GM12878 (cell line): ENCODE data around the gene TBC1D5. TPM values are rescaled to one million over a fixed set of nuclear protein-coding genes. Genes with fewer than 3 reads are reported as not detected.
A peak's percentile ranks its signal among the peaks of the same experiment; 100 is the strongest.

Experiments used
- ATAC-seq: fragments of 200-7000 bp; cut with Tn5 transposase; 3 replicates; pipeline ENCODE4 v1.9.1; 2020; ENCODE audit warnings: mild to moderate bottlenecking, moderate library complexity
- BruUV-seq: library from RNA; stranded (reverse); fragments of 400-500 nt; replicated peaks from 2 replicates; lab custom pipeline; 2021; lab: Mats Ljungman, UMichigan
- CTCF ChIA-PET: fragments of 300-600 bp; sonication (Branson Sonifier 250); formaldehyde crosslinking; extraction: SDS; loops from one replicate; lab custom pipeline; 2021; ENCODE audit warnings: inconsistent platforms; lab: Yijun Ruan, JAX
- POLR2A ChIA-PET: fragments of 350-600 bp; formaldehyde crosslinking; extraction: SDS; loops from one replicate; lab custom pipeline; 2021; ENCODE audit warnings: inconsistent platforms; lab: Charles Lee
- RAD21 ChIA-PET: fragments of 300-600 bp; sonication (Branson Sonifier 250); formaldehyde crosslinking; loops from one replicate; lab custom pipeline; 2023; ENCODE audit warnings: antibody characterized with exemption; ENCODE audit not compliant: unreplicated experiment; lab: Charles Lee
- SMC1A ChIA-PET: fragments of 300-600 bp; sonication (Branson Sonifier 250); formaldehyde crosslinking; loops from one replicate; lab custom pipeline; 2023; ENCODE audit not compliant: unreplicated experiment, uncharacterized antibody; lab: Charles Lee
- DNase-seq: peaks from one replicate; pipeline ENCODE4 v3.0.0-alpha.2; 2011; ENCODE audit warnings: low read depth, low spot score
- FAIRE-seq: peaks from 3 replicates; lab custom pipeline; 2011; peaks lifted over from hg19 to GRCh38; lab: Jason Lieb, UNC
- H2AFZ ChIP-seq: 2 replicates; pipeline ENCODE4 v1.6.0; 2011; ENCODE audit warnings: low read depth, low read length, control low read depth; ENCODE audit not compliant: control insufficient read depth
- H3K27ac ChIP-seq: 2 replicates; pipeline ENCODE4 v1.5.1; 2011; ENCODE audit warnings: control low read depth; ENCODE audit not compliant: control insufficient read depth, insufficient read depth
- H3K27me3 ChIP-seq, 2 experiments: replicated peaks in 1 of 2; 2 replicates each; pipeline versions ENCODE4 v1.6.0 to v1.6.1; 2011; ENCODE audit warnings: low read length in 1 of 2; ENCODE audit not compliant: control insufficient read depth in 2 of 2, insufficient read depth in 2 of 2
- H3K36me3 ChIP-seq, 2 experiments: 2 replicates each; pipeline ENCODE4 v1.5.1; 2011; ENCODE audit warnings: low read length in 1 of 2; ENCODE audit not compliant: control insufficient read depth in 2 of 2, insufficient read depth in 2 of 2
- H3K4me1 ChIP-seq: 2 replicates; pipeline ENCODE4 v1.6.1; 2011; ENCODE audit warnings: mild to moderate bottlenecking, low read length, moderate library complexity, mixed read lengths; ENCODE audit not compliant: control insufficient read depth, insufficient read depth
- H3K4me2 ChIP-seq: 2 replicates; pipeline ENCODE4 v1.6.0; 2011; ENCODE audit warnings: control low read depth; ENCODE audit not compliant: control insufficient read depth, insufficient read depth
- H3K4me3 ChIP-seq: fragments of 200-600 bp; sonication (generic); 2 replicates; pipeline ENCODE4 v1.5.1; 2016
- H3K79me2 ChIP-seq: 2 replicates; pipeline ENCODE4 v1.6.0; 2011; ENCODE audit warnings: low read length; ENCODE audit not compliant: control insufficient read depth, insufficient read depth
- H3K9ac ChIP-seq: 2 replicates; pipeline ENCODE4 v1.8.0; 2011; ENCODE audit warnings: low read length, control low read depth, mixed read lengths; ENCODE audit not compliant: control insufficient read depth, insufficient read depth
- H3K9me3 ChIP-seq: replicated peaks from 3 replicates; pipeline ENCODE4 v1.5.1; 2011; ENCODE audit warnings: mild to moderate bottlenecking, low read length; ENCODE audit not compliant: control insufficient read depth, insufficient read depth
- H4K20me1 ChIP-seq: 2 replicates; pipeline ENCODE4 v1.6.0; 2011; ENCODE audit not compliant: control insufficient read depth, insufficient read depth
- ATF7 ChIP-seq: fragments of 450-650 bp; IDR thresholded peaks from 2 replicates; pipeline ENCODE4 v1.6.1; 2016; ENCODE audit warnings: low read depth, mild to moderate bottlenecking
- BRCA1 ChIP-seq: IDR thresholded peaks from 2 replicates; pipeline ENCODE4 v1.6.1; 2011; ENCODE audit warnings: low read depth, low read length, improper control_type of control experiment
- CEBPB ChIP-seq, 2 experiments: fragments of 150-350 bp in 1 of 2; IDR thresholded peaks; 2 replicates each; pipeline ENCODE4 v1.6.1; 2012 to 2014; ENCODE audit warnings: low read depth in 2 of 2, low read length in 2 of 2, borderline replicate concordance in 1 of 2, inconsistent platforms in 1 of 2
- IKZF2 ChIP-seq, 2 experiments: fragments of 450-650 bp; IDR thresholded peaks; 2 replicates each; pipeline ENCODE4 v1.6.1; 2017; ENCODE audit warnings: mild to moderate bottlenecking in 2 of 2, moderate library complexity in 2 of 2
- MXI1 ChIP-seq: fragments of 150-350 bp; IDR thresholded peaks from 2 replicates; pipeline ENCODE4 v1.6.1; 2011; ENCODE audit warnings: low read depth, mild to moderate bottlenecking, inconsistent platforms, low read length, improper control_type of control experiment
- NFIC ChIP-seq: IDR thresholded peaks from 2 replicates; pipeline ENCODE4 v1.6.1; 2012; ENCODE audit warnings: low read depth, mild to moderate bottlenecking, inconsistent platforms, low read length, moderate library complexity
- NR2F1 ChIP-seq: fragments of 450-650 bp; conservative IDR thresholded peaks from 2 replicates; pipeline ENCODE4 v1.6.1; 2017; ENCODE audit warnings: mild to moderate bottlenecking
- PML ChIP-seq: IDR thresholded peaks from 2 replicates; pipeline ENCODE4 v1.6.1; 2012; ENCODE audit warnings: low read length, inconsistent platforms
- SIN3A ChIP-seq: IDR thresholded peaks from 2 replicates; pipeline ENCODE4 v1.6.1; 2012; ENCODE audit warnings: low read depth, low read length, improper control_type of control experiment
- STAT1 ChIP-seq: fragments of 450-650 bp; conservative IDR thresholded peaks from 2 replicates; pipeline ENCODE4 v1.6.1; 2014; ENCODE audit warnings: antibody characterized with exemption, mild to moderate bottlenecking
- YY1 ChIP-seq: IDR thresholded peaks from 2 replicates; pipeline ENCODE4 v1.6.1; 2011; ENCODE audit warnings: low read depth, mild to moderate bottlenecking, low read length
- ZBED1 ChIP-seq: IDR thresholded peaks from 2 replicates; pipeline ENCODE4 v1.6.1; 2016; ENCODE audit warnings: borderline replicate concordance
- ZZZ3 ChIP-seq: IDR thresholded peaks from 2 replicates; pipeline ENCODE4 v1.6.1; 2011; ENCODE audit warnings: low read depth; ENCODE audit not compliant: control insufficient read depth, insufficient read length
- WGBS: methylation state at CpG from one replicate; pipeline ENCODE4 v1.1.6; 2016; ENCODE audit warnings: low lambda C conversion rate; ENCODE audit not compliant: insufficient replicate concordance, insufficient coverage; ENCODE audit errors: missing lambda C conversion rate; 5-methylcytosine and 5-hydroxymethylcytosine counted together
- in situ Hi-C: fragments of 300-500 bp; cut with MboI; formaldehyde crosslinking; loops from 9 replicates; pipeline ENCODE4 v1.14.3; 2018; ENCODE audit warnings: mixed read lengths
- intact Hi-C: fragments of 100-400 bp; cut with micrococcal nuclease; formaldehyde crosslinking; loops from one replicate; pipeline ENCODE4 v1.14.2; 2022; ENCODE audit not compliant: unreplicated experiment
- polyA plus RNA-seq, 11 experiments: library from polyadenylated mRNA; depleted of rRNA in 4 of 11; unstranded in 6 of 11; stranded (reverse) in 5 of 11; fragments of >200 nt; fragmentation: Nextera tagmentation in 4 of 11; fragmentation: Illumina TruSeq in 1 of 11; extraction: Ambion mirVana in 4 of 11; extraction: Trizol in 1 of 11; gene quantifications; 1 replicate in 1 of 11; 2 replicates in 10 of 11; pipeline versions ENCODE4 v1.2.1 to v1.2.3, GENCODE V29; 2011 to 2016; ENCODE audit warnings: inconsistent platforms in 2 of 11, missing spikeins in 2 of 11, low read depth in 1 of 11
- total RNA-seq, 4 experiments: library from RNA; depleted of rRNA in 3 of 4; stranded (reverse); fragments of >200 nt in 3 of 4; fragmentation: Illumina TruSeq in 1 of 4; extraction: Trizol in 1 of 4; gene quantifications; 2 replicates each; pipeline versions ENCODE4 v1.2.1 to v1.2.3, GENCODE V29; 2013 to 2021
- TF ChIP-seq, protein P1 (sequence below): fragments of 450-650 bp; formaldehyde crosslinking; IDR thresholded peaks from 2 replicates; pipeline ENCODE4 v1.4.0; 2022; ENCODE audit warnings: mild to moderate bottlenecking, moderate library complexity
- TF ChIP-seq, protein P2 (sequence below): IDR thresholded peaks from 2 replicates; pipeline ENCODE4 v1.6.1; 2011; ENCODE audit warnings: low read depth, mild to moderate bottlenecking, low read length, moderate library complexity, borderline replicate concordance; ENCODE audit errors: extremely low read depth
- TF ChIP-seq, protein P3 (sequence below): IDR thresholded peaks from 2 replicates; pipeline ENCODE4 v1.6.1; 2012; ENCODE audit warnings: low read depth, low read length, improper control_type of control experiment
- TF ChIP-seq, protein P4 (sequence below): fragments of 450-650 bp; IDR thresholded peaks from 2 replicates; pipeline ENCODE4 v1.6.1; 2017; ENCODE audit warnings: antibody characterized with exemption, mild to moderate bottlenecking, moderate library complexity

The TBC1D5 gene
- total and polyA plus RNA-seq, 10 of the 15 experiments (the other 5 are each of a cell fraction or from before 2014, with no cell fraction given): 5.5 to 61.0 (median 43.8) TPM

DNA sequence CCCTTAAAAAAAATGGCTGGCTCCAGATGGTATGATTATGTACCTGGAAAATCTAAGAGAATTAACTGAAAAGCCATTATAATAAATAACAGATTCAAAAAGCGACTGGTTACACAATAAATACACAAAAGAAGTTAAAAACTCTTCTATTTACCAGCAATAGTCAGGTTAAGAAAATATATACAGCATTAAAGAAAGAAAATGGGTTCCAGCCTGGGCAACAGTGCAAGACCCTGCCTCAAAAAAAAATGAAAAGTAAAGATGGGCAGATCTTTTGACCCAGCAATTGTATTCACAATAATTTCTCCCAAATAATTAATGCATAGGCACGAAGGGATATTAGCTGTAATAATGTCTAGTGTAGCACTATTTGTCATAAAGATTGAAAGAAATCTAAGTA lies 8.7 kb downstream of the TBC1D5 start (continued):
- TF ChIP-seq BRCA1: no peak
- TF ChIP-seq, protein P1, sequence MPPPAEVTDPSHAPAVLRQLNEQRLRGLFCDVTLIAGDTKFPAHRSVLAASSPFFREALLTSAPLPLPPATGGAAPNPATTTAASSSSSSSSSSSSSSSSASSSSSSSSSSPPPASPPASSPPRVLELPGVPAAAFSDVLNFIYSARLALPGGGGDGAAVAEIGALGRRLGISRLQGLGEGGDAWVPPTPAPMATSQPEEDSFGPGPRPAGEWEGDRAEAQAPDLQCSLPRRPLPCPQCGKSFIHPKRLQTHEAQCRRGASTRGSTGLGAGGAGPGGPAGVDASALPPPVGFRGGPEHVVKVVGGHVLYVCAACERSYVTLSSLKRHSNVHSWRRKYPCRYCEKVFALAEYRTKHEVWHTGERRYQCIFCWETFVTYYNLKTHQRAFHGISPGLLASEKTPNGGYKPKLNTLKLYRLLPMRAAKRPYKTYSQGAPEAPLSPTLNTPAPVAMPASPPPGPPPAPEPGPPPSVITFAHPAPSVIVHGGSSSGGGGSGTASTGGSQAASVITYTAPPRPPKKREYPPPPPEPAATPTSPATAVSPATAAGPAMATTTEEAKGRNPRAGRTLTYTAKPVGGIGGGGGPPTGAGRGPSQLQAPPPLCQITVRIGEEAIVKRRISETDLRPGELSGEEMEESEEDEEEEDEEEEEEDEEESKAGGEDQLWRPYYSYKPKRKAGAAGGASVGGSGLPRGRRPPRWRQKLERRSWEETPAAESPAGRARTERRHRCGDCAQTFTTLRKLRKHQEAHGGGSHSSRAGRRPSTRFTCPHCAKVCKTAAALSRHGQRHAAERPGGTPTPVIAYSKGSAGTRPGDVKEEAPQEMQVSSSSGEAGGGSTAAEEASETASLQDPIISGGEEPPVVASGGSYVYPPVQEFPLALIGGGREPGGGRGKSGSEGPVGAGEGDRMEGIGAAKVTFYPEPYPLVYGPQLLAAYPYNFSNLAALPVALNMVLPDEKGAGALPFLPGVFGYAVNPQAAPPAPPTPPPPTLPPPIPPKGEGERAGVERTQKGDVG (CRISPR knock-in tag): no peak
- TF ChIP-seq STAT1: no peak
- no peak for TF ChIP-seq YY1
- TF ChIP-seq ZBED1: no peak
- TF ChIP-seq, all 136 proteins: peak for 0

DNA sequence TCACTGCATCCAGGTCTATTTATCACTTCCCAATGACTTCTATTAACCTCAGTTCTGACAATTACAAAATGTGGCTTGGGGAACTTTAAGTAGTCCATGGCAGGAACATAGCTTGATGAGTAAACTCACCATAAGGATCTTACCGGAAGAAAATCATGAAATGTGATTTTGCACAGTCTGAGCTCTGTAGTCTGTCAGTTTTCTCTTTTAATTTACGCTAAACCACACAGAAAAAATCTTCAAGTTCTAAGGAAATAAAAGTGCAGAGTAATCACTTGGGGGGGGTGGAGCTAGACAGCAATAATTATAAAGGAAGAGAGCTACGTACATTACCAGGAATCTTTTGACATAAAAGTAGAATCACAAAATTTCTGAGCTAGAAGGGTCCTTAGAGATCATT lies 9.2 kb downstream of the TBC1D5 start:
- in situ Hi-C loops (no loop called here), intact Hi-C loops (no loop called here)
- ChIA-PET RAD21 (interaction anchor here (1.0 to 1.9 kb wide), 2 partner anchors 10 to 14 kb away, joined by 3 to 7 read pairs; partner anchors contain the start of gene TBC1D5), SMC1A (interaction anchor here (1.5 to 3.9 kb wide), 2 partner anchors 13 to 14 kb away, joined by 3 to 21 read pairs; no protein-coding TSS in a partner anchor), POLR2A (interaction anchor here (1.1 kb wide), 1 partner anchor 10 kb away, joined by 3 read pairs; no protein-coding TSS in a partner anchor), CTCF (interaction anchor here (0.7 to 2.0 kb wide), 4 partner anchors 74 to 302 kb away, joined by 3 to 6 read pairs (median 4); no protein-coding TSS in a partner anchor)
- Histone ChIP-seq H3K4me3 (no peak overlapping the region), H3K9ac (no peak overlapping the region), H4K20me1 (no peaks in the 10 kb centered on the region), H3K36me3 (peaks cover 0 to 4% of the 10 kb centered on the region in 2 experiments; a peak in 2 of 4 replicates), H3K4me2 (0 out of 2 replicates have a peak overlapping the region, but pooled peaks have one; percentile 26), H3K4me1 (no peaks in the 10 kb centered on the region), H2AFZ (no peak overlapping the region), H3K79me2 (peaks cover 51% of the 10 kb centered on the region), H3K9me3 (peaks cover 2% of the 10 kb centered on the region), H3K27me3 (no peaks in the 10 kb centered on the region), H3K27ac (no peak overlapping the region)
- ATAC-seq (no peak), DNase-seq (no peak), FAIRE-seq (no peak)
- WGBS: 98% methylated on average over 3 of the region's 3 CpGs
- no TSS peak for BruUV-seq
- no peak for TF ChIP-seq ZZZ3
- TF ChIP-seq IKZF2 (IDR thresholded peaks at IDR 0.05): no peak
- TF ChIP-seq SIN3A: no peak
- no peak for TF ChIP-seq NR2F1
- no peak for TF ChIP-seq NFIC
- TF ChIP-seq, protein P2, sequence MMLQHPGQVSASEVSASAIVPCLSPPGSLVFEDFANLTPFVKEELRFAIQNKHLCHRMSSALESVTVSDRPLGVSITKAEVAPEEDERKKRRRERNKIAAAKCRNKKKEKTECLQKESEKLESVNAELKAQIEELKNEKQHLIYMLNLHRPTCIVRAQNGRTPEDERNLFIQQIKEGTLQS: no peak
- TF ChIP-seq CEBPB (IDR thresholded peaks at IDR 0.05; ENCODE audit: borderline replicate concordance in 1 of 2, low read depth in 2 of 2, low read length in 2 of 2): no peak
- no peak for TF ChIP-seq PML
- TF ChIP-seq, protein P3, sequence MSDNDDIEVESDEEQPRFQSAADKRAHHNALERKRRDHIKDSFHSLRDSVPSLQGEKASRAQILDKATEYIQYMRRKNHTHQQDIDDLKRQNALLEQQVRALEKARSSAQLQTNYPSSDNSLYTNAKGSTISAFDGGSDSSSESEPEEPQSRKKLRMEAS: no peak
- TF ChIP-seq MXI1: no peak
- TF ChIP-seq ATF7: no peak
- TF ChIP-seq, protein P4, sequence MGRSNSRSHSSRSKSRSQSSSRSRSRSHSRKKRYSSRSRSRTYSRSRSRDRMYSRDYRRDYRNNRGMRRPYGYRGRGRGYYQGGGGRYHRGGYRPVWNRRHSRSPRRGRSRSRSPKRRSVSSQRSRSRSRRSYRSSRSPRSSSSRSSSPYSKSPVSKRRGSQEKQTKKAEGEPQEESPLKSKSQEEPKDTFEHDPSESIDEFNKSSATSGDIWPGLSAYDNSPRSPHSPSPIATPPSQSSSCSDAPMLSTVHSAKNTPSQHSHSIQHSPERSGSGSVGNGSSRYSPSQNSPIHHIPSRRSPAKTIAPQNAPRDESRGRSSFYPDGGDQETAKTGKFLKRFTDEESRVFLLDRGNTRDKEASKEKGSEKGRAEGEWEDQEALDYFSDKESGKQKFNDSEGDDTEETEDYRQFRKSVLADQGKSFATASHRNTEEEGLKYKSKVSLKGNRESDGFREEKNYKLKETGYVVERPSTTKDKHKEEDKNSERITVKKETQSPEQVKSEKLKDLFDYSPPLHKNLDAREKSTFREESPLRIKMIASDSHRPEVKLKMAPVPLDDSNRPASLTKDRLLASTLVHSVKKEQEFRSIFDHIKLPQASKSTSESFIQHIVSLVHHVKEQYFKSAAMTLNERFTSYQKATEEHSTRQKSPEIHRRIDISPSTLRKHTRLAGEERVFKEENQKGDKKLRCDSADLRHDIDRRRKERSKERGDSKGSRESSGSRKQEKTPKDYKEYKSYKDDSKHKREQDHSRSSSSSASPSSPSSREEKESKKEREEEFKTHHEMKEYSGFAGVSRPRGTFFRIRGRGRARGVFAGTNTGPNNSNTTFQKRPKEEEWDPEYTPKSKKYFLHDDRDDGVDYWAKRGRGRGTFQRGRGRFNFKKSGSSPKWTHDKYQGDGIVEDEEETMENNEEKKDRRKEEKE: no peak
